Measurements from ENCODE around the gene P3H3.

Gene P3H3

GRCh38 chr12:6830999-6831398, 2.8 kb downstream of the P3H3 start:
- Histone ChIP-seq H3K36me3 (replicated peaks; ENCODE audit: low read depth, low read length) (peaks cover 2% of the 10 kb centered on the region), H3K4me2 (ENCODE audit: low read length) (no peak overlapping the region), H3K27me3 (ENCODE audit: low read depth, low read length) (peaks cover 9% of the 10 kb centered on the region; the same call in 1 of the 2 replicates), H3K79me2 (ENCODE audit: low read length) (no peaks in the 10 kb centered on the region), H3K9me3 (ENCODE audit: insufficient read depth, low read length) (no peaks in the 10 kb centered on the region), H3K4me1 (ENCODE audit: low read length) (peaks cover 14% of the 10 kb centered on the region), H3K4me3 (ENCODE audit: low read length) (no peak overlapping the region), H3K9ac (ENCODE audit: low read length) (no peak overlapping the region), H2AFZ (ENCODE audit: low read depth, low read length) (no peak overlapping the region), H4K20me1 (ENCODE audit: insufficient read depth, low read length) (no peaks in the 10 kb centered on the region), H3K27ac (ENCODE audit: low read length) (no peak overlapping the region)
- TF ChIP-seq CTCF (IDR thresholded peaks at IDR 0.05; ENCODE audit: low read depth, low read length) (no peak), EZH2phosphoT487 (IDR thresholded peaks at IDR 0.05; ENCODE audit: low read depth) (no peak)

- Histone ChIP-seq H3K4me3 (ENCODE audit: low read length) (no peak overlapping the region), H3K27me3 (ENCODE audit: low read depth, low read length) (peaks cover 9% of the 10 kb centered on the region; the same call in 1 of the 2 replicates), H3K4me1 (ENCODE audit: low read length) (peaks cover 16% of the 10 kb centered on the region), H3K27ac (ENCODE audit: low read length) (no peak overlapping the region), H3K4me2 (ENCODE audit: low read length) (no peak overlapping the region), H3K79me2 (ENCODE audit: low read length) (no peaks in the 10 kb centered on the region), H3K9me3 (ENCODE audit: insufficient read depth, low read length) (no peaks in the 10 kb centered on the region), H3K9ac (ENCODE audit: low read length) (no peak overlapping the region), H3K36me3 (replicated peaks; ENCODE audit: low read depth, low read length) (peaks cover 2% of the 10 kb centered on the region), H4K20me1 (ENCODE audit: insufficient read depth, low read length) (no peaks in the 10 kb centered on the region), H2AFZ (ENCODE audit: low read depth, low read length) (no peak overlapping the region)
- no peak for TF ChIP-seq EZH2phosphoT487 (IDR thresholded peaks at IDR 0.05; ENCODE audit: low read depth)
- no peak for TF ChIP-seq CTCF (IDR thresholded peaks at IDR 0.05; ENCODE audit: low read depth, low read length)
Observed at GRCh38 chr12:6831450-6831995, 3.3 kb downstream of the P3H3 start.

DNA sequence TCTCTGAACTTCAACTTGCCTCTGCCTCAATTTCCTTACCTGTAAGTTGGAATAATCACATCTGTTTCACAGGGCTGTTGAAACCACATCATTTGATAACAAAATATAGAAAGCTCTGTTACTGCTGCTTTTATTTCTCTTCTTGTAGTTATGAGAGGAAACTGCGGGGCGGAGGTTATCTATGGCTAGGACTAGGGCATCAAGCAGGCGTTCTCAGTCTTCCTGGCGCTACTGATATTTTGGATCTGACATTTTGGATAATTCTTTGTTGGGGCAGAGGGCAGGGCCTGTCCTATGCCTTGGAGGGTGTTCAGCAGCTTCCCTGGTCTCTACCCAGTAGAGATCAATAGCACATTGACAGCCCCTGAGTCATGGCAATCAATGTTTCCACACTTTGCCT, 3.9 kb downstream of the P3H3 start:
- Histone ChIP-seq H4K20me1 (ENCODE audit: insufficient read depth, low read length) (no peaks in the 10 kb centered on the region), H3K27ac (ENCODE audit: low read length) (no peak overlapping the region), H3K9me3 (ENCODE audit: insufficient read depth, low read length) (no peaks in the 10 kb centered on the region), H3K4me1 (ENCODE audit: low read length) (peaks cover 16% of the 10 kb centered on the region), H3K4me3 (ENCODE audit: low read length) (no peak overlapping the region), H3K79me2 (ENCODE audit: low read length) (no peaks in the 10 kb centered on the region), H2AFZ (ENCODE audit: low read depth, low read length) (no peak overlapping the region), H3K36me3 (replicated peaks; ENCODE audit: low read depth, low read length) (peaks cover 2% of the 10 kb centered on the region), H3K27me3 (ENCODE audit: low read depth, low read length) (peaks cover 9% of the 10 kb centered on the region; the same call in 1 of the 2 replicates), H3K4me2 (ENCODE audit: low read length) (no peak overlapping the region), H3K9ac (ENCODE audit: low read length) (no peak overlapping the region)
- TF ChIP-seq EZH2phosphoT487 (IDR thresholded peaks at IDR 0.05; ENCODE audit: low read depth) (no peak), CTCF (IDR thresholded peaks at IDR 0.05; ENCODE audit: low read depth, low read length) (no peak)

GRCh38 chr12:6833189-6833890, 5.1 kb downstream of the P3H3 start:
- H3K4me2 ChIP-seq (ENCODE audit: low read length), result no peak overlapping the region
- no peaks in the 10 kb centered on the region for H3K9me3 ChIP-seq (ENCODE audit: insufficient read depth, low read length)
- peaks cover 9% of the 10 kb centered on the region; the same call in 1 of the 2 replicates for H3K27me3 ChIP-seq (ENCODE audit: low read depth, low read length)
- no peak overlapping the region for H2AFZ ChIP-seq (ENCODE audit: low read depth, low read length)
- peaks cover 14% of the 10 kb centered on the region for H3K4me1 ChIP-seq (ENCODE audit: low read length)
- no peak overlapping the region for H3K4me3 ChIP-seq (ENCODE audit: low read length)
- H4K20me1 ChIP-seq (ENCODE audit: insufficient read depth, low read length), result no peaks in the 10 kb centered on the region
- H3K27ac ChIP-seq (ENCODE audit: low read length), result no peak overlapping the region
- H3K9ac ChIP-seq (ENCODE audit: low read length), result no peak overlapping the region
- TF ChIP-seq EZH2phosphoT487 (IDR thresholded peaks at IDR 0.05; ENCODE audit: low read depth), result no peak
- no peak for TF ChIP-seq CTCF (IDR thresholded peaks at IDR 0.05; ENCODE audit: low read depth, low read length)
- peaks cover 2% of the 10 kb centered on the region for H3K36me3 ChIP-seq (replicated peaks; ENCODE audit: low read depth, low read length)
- H3K79me2 ChIP-seq (ENCODE audit: low read length), result no peaks in the 10 kb centered on the region

All from OCI-LY3 (cell line).